Suppressor macrophage treated with lipopolysaccharide for 4 hours (primary cell): Measurements from ENCODE around the gene TUT4.

Experiments used
- DNase-seq: peaks from one replicate; pipeline ENCODE4 v3.0.0-alpha.2; 2020

TUT4 gene

GRCh38 chr1:52532731-52533327 lies 20.1 kb downstream of the TUT4 start:
- DNase-seq = peak; percentile 48

- no peak for DNase-seq
These were observed 20.6 kb downstream of the TUT4 start for GRCh38 chr1:52532247-52532646.

- peak; percentile 35 for DNase-seq
These were observed 21.5 kb downstream of the TUT4 start for GRCh38 chr1:52531249-52531872.

- DNase-seq = no peak
These were observed 22.2 kb downstream of the TUT4 start for GRCh38 chr1:52530563-52531144.

GRCh38 chr1:52523376-52523775 lies 29.5 kb downstream of the TUT4 start:
- no peak for DNase-seq

GRCh38 chr1:52520148-52520547 lies 32.7 kb downstream of the TUT4 start:
- no peak for DNase-seq

GRCh38 chr1:52518962-52519361 lies 33.9 kb downstream of the TUT4 start:
- no peak for DNase-seq

GRCh38 chr1:52511851-52512615 lies 40.9 kb downstream of the TUT4 start:
- no peak for DNase-seq

- no peak for DNase-seq
These were observed 41.5 kb downstream of the TUT4 start for GRCh38 chr1:52511439-52511838.

GRCh38 chr1:52506920-52507546 lies 45.9 kb downstream of the TUT4 start:
- no peak for DNase-seq

GRCh38 chr1:52506349-52506748 lies 46.5 kb downstream of the TUT4 start:
- no peak for DNase-seq

- DNase-seq = no peak
These were observed 48.2 kb downstream of the TUT4 start for GRCh38 chr1:52504720-52505119.

GRCh38 chr1:52503706-52504105 lies 49.2 kb downstream of the TUT4 start:
- DNase-seq = no peak

- no peak for DNase-seq
These were observed 50.1 kb downstream of the TUT4 start for GRCh38 chr1:52502789-52503188.

GRCh38 chr1:52487632-52488031 lies 65.3 kb downstream of the TUT4 start:
- no peak for DNase-seq

GRCh38 chr1:52482326-52483004 lies 70.4 kb downstream of the TUT4 start:
- no peak for DNase-seq

GRCh38 chr1:52479076-52479475 lies 73.8 kb downstream of the TUT4 start:
- no peak for DNase-seq

- DNase-seq = no peak
These were observed 75.0 kb downstream of the TUT4 start for GRCh38 chr1:52477876-52478275.

- DNase-seq = no peak
These were observed 75.9 kb downstream of the TUT4 start for GRCh38 chr1:52476943-52477342.

- no peak for DNase-seq
These were observed 78.1 kb downstream of the TUT4 start for GRCh38 chr1:52474807-52475206.

- no peak for DNase-seq
These were observed 79.9 kb downstream of the TUT4 start for GRCh38 chr1:52473039-52473438.

- no peak for DNase-seq
These were observed 80.5 kb downstream of the TUT4 start for GRCh38 chr1:52472384-52472783.

- no peak for DNase-seq
These were observed 83.8 kb downstream of the TUT4 start for GRCh38 chr1:52469108-52469507.
